MCF 10A (cell line): ENCODE results near the gene PCED1B. TPM values are rescaled to one million over a fixed set of nuclear protein-coding genes. Genes with fewer than 3 reads are reported as not detected.

Experiments used
- BruUV-seq: library from RNA; stranded (reverse); fragments of 400-500 nt; replicated peaks from 2 replicates; lab custom pipeline; 2021; lab: Mats Ljungman, UMichigan
- CTCF ChIA-PET: fragments of 300-600 bp; sonication (Branson Sonifier 250); formaldehyde crosslinking; extraction: SDS; loops from one replicate; lab custom pipeline; 2021; ENCODE audit warnings: antibody characterized with exemption, inconsistent platforms; lab: Yijun Ruan, JAX
- POLR2A ChIA-PET: fragments of 300-600, 350-650 bp; sonication (Branson Sonifier 250); formaldehyde crosslinking; extraction: SDS; loops from one replicate; lab custom pipeline; 2020; ENCODE audit warnings: antibody characterized with exemption, inconsistent platforms; lab: Yijun Ruan, JAX
- DNase-seq: peaks from one replicate; pipeline ENCODE4 v3.0.0-alpha.2; 2018; ENCODE audit not compliant: unreplicated experiment
- H3K27ac Mint-ChIP-seq: one replicate; pipeline ENCODE4 v1.8.0; 2022; ENCODE audit warnings: mild to moderate bottlenecking, low read depth, mixed read lengths; ENCODE audit not compliant: unreplicated experiment
- H3K27me3 Mint-ChIP-seq: one replicate; pipeline ENCODE4 v1.8.0; 2022; ENCODE audit warnings: mixed read lengths; ENCODE audit not compliant: insufficient read depth, unreplicated experiment
- H3K36me3 Mint-ChIP-seq: one replicate; pipeline ENCODE4 v1.8.0; 2022; ENCODE audit warnings: mild to moderate bottlenecking, moderate library complexity, mixed read lengths; ENCODE audit not compliant: insufficient read depth, unreplicated experiment
- H3K4me1 Mint-ChIP-seq: one replicate; pipeline ENCODE4 v1.8.0; 2022; ENCODE audit warnings: mixed read lengths; ENCODE audit not compliant: insufficient read depth, unreplicated experiment
- H3K4me3 Mint-ChIP-seq: one replicate; pipeline ENCODE4 v1.8.0; 2022; ENCODE audit warnings: mild to moderate bottlenecking, moderate library complexity, mixed read lengths; ENCODE audit not compliant: unreplicated experiment
- H3K9me3 Mint-ChIP-seq: one replicate; pipeline ENCODE4 v1.8.0; 2022; ENCODE audit warnings: mixed read lengths; ENCODE audit not compliant: unreplicated experiment
- intact Hi-C: fragments of 100-400 bp; cut with micrococcal nuclease; formaldehyde crosslinking; loops from 2 replicates; pipeline ENCODE4 v1.14.1; 2022
- total RNA-seq: library from RNA; stranded (reverse); gene quantifications from 2 replicates; pipeline ENCODE4 v1.2.3, GENCODE V29; 2022
- TF ChIP-seq, protein P1 (sequence below): fragments of 200-600 bp; IDR thresholded peaks from one replicate; pipeline ENCODE4 v1.8.0; 2022; ENCODE audit warnings: antibody characterized with exemption, mild to moderate bottlenecking; ENCODE audit not compliant: unreplicated experiment

Gene PCED1B
- total RNA-seq, 1 experiment from 2014 or later = 9.6 TPM

DNA sequence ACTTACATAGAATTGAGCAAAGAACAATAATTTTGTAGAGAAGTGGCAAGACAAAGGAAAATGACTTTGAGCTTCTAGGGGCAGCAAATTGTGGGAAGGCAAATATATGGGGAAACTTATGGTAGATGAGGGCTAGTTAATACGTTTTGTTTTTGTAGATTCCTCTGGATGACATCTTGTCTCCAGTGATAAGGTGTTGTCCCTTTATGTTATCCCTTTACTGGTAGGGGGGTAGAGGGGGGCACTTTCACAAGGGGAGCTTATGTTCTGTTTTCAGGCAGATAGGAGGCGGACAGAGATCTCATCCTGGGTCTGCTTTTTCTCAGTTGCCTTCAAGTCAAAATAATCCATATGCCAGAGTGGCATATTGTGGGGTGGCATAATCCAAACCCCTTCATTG is 106.8 kb downstream of the PCED1B start:
- Mint-ChIP-seq H3K27me3 (no peaks in the 10 kb centered on the region), H3K27ac (no peak overlapping the region), H3K4me3 (no peak overlapping the region), H3K36me3 (no peaks in the 10 kb centered on the region), H3K9me3 (no peaks in the 10 kb centered on the region), H3K4me1 (peaks cover 30% of the 10 kb centered on the region)
- ChIA-PET POLR2A (interaction anchor here (1.3 kb wide), 1 partner anchor 26 kb away, joined by 4 read pairs; no protein-coding TSS in a partner anchor), CTCF (interaction anchor here (0.7 to 2.5 kb wide), 4 partner anchors 10 to 312 kb away, joined by 3 to 8 read pairs (median 4); no protein-coding TSS in a partner anchor)
- TF ChIP-seq, protein P1, sequence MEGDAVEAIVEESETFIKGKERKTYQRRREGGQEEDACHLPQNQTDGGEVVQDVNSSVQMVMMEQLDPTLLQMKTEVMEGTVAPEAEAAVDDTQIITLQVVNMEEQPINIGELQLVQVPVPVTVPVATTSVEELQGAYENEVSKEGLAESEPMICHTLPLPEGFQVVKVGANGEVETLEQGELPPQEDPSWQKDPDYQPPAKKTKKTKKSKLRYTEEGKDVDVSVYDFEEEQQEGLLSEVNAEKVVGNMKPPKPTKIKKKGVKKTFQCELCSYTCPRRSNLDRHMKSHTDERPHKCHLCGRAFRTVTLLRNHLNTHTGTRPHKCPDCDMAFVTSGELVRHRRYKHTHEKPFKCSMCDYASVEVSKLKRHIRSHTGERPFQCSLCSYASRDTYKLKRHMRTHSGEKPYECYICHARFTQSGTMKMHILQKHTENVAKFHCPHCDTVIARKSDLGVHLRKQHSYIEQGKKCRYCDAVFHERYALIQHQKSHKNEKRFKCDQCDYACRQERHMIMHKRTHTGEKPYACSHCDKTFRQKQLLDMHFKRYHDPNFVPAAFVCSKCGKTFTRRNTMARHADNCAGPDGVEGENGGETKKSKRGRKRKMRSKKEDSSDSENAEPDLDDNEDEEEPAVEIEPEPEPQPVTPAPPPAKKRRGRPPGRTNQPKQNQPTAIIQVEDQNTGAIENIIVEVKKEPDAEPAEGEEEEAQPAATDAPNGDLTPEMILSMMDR = no peak
- no TSS peak for BruUV-seq
- intact Hi-C loops = no loop called here
- DNase-seq = no peak

DNA sequence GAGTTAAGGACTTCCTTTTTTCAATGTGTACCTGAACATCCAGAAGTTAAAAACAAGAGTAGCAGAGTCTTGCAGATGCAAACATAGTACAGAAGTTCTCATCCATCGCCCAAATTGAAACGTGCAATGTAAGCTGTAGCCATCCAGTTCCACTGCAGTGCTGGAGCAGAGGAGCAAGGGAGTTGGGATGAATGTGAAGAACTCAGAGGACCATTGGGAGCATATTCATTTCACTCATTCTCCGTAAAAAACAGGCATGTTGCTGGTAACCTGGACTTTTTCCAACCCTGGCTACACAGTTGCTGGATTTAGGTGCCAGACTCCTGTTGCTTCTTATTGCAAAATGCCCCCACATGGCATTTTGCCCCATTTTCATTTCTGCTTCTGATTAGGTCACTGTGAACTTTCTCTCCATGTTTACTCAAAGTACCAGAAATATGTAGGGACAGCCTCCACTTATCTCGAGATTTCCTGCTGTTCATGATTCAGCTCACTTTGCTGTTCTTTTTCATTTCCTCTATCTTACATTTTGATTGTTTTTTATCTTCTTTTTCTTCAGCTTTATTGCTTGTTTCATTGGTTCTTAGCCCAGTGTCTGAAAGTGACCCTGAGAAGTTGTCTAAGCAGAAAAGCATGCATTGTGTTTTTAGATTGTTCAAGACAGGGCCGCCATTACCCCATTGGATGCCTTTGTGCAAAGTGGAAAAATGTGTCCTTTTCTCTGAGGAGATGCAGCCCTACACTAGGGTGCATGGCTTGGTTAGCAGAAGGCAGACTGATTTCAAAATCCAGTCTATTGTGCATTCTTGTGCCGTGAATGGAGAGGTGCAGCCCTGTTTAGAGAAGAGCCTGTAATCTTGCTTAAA is 109.4 kb downstream of the PCED1B start:
- ChIA-PET CTCF (interaction anchor here (0.6 to 0.8 kb wide), 2 partner anchors 61 to 556 kb away, joined by 3 read pairs; no protein-coding TSS in a partner anchor), POLR2A (interaction anchor here (1.0 kb wide), 1 partner anchor 23 kb away, joined by 4 read pairs; no protein-coding TSS in a partner anchor)
- no peaks in the 10 kb centered on the region for H3K27me3 Mint-ChIP-seq
- TF ChIP-seq, protein P1 = no peak
- no peaks in the 10 kb centered on the region for H3K36me3 Mint-ChIP-seq
- H3K27ac Mint-ChIP-seq = no peak overlapping the region
- no TSS peak for BruUV-seq
- DNase-seq = peak; percentile 80
- H3K4me1 Mint-ChIP-seq = peaks cover 30% of the 10 kb centered on the region
- intact Hi-C loops = no loop called here
- no peaks in the 10 kb centered on the region for H3K9me3 Mint-ChIP-seq
- no peak overlapping the region for H3K4me3 Mint-ChIP-seq

DNA sequence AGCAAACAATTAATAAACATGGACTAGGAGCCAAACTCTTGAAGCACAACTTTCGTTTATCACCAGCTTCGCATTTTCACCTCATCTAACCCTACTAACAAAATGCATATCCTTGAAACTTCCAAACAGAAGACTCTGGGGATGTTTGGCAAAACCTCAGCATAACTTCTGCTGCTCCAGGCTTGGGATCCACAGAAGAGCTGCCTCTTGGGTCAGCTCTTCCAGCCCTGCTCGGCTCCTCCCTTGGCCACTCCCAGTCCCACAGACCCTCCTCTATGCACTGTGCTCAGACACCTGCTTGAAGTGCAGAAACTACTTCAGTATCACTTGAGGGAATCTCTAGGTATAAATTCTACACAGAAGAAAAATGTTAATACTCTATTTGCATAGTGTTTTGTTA is 110.3 kb downstream of the PCED1B start:
- peaks cover 29% of the 10 kb centered on the region for H3K4me1 Mint-ChIP-seq
- BruUV-seq = no TSS peak
- no peaks in the 10 kb centered on the region for H3K9me3 Mint-ChIP-seq
- no peak overlapping the region for H3K4me3 Mint-ChIP-seq
- H3K27ac Mint-ChIP-seq = no peak overlapping the region
- ChIA-PET POLR2A (interaction anchor here (1.0 kb wide), 1 partner anchor 23 kb away, joined by 3 read pairs; no protein-coding TSS in a partner anchor), CTCF (interaction anchor here (0.5 kb wide), 1 partner anchor 106 kb away, joined by 3 read pairs; no protein-coding TSS in a partner anchor)
- H3K27me3 Mint-ChIP-seq = no peaks in the 10 kb centered on the region
- TF ChIP-seq, protein P1 = no peak
- DNase-seq = no peak
- no peaks in the 10 kb centered on the region for H3K36me3 Mint-ChIP-seq
- intact Hi-C loops = no loop called here

DNA sequence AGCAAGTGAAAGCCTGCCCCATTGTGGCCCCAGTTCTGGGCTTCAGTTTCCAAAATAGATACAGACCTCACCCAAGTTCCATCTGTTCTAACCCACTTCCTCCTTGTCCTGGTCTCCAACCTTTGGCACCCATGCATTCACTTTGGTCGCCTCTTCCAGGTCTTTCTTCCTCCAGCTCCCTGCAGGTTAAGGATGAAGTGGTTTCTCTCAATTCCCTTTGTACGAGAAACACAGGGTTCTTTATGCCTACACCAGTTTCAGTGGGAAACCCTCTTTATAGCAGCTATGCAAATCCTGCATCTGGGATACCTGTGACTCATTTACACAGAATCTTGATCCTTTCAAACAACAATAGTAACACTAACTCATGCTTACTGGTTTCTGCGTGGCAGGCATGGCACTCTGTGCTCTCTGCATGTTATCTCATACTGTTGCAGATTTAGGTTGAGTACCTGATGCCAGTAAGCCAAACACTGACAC is 110.9 kb downstream of the PCED1B start:
- TF ChIP-seq, protein P1 = no peak
- POLR2A ChIA-PET = interaction anchor here (1.0 kb wide), 1 partner anchor 22 kb away, joined by 3 read pairs; no protein-coding TSS in a partner anchor
- intact Hi-C loops = no loop called here
- Mint-ChIP-seq H3K9me3 (no peaks in the 10 kb centered on the region), H3K27me3 (no peaks in the 10 kb centered on the region), H3K27ac (no peak overlapping the region), H3K4me1 (peaks cover 24% of the 10 kb centered on the region), H3K36me3 (no peaks in the 10 kb centered on the region), H3K4me3 (no peak overlapping the region)
- BruUV-seq = no TSS peak
- CTCF ChIA-PET = no interaction called here
- peak; percentile 36 for DNase-seq
